Umbilical cord (tissue), 2 donors: ENCODE measurements around the gene TNFRSF11A. TPM values are rescaled to one million over a fixed set of nuclear protein-coding genes. Genes with fewer than 3 reads are reported as not detected.
A peak's percentile ranks its signal among the peaks of the same experiment; 100 is the strongest.

Experiments
- DNase-seq: peaks from one replicate; pipeline ENCODE4 v3.0.0-alpha.2; 2015; ENCODE audit warnings: low spot score
- total RNA-seq: library from RNA; depleted of rRNA; stranded (reverse); fragments of >200 nt; gene quantifications from one replicate; pipeline ENCODE4 v1.2.3, GENCODE V29; 2014; ENCODE audit warnings: low replicate concordance; ENCODE audit not compliant: insufficient read depth

The TNFRSF11A gene
- total RNA-seq: 8.7 TPM

GRCh38 chr18:62324917-62325805 is at the start of gene TNFRSF11A:
Gene TNFRSF11A, plus strand, starts transcription at chr18:62325310. Its CDS starts 43 bp downstream, at chr18:62325353.
- no peak for DNase-seq

DNA sequence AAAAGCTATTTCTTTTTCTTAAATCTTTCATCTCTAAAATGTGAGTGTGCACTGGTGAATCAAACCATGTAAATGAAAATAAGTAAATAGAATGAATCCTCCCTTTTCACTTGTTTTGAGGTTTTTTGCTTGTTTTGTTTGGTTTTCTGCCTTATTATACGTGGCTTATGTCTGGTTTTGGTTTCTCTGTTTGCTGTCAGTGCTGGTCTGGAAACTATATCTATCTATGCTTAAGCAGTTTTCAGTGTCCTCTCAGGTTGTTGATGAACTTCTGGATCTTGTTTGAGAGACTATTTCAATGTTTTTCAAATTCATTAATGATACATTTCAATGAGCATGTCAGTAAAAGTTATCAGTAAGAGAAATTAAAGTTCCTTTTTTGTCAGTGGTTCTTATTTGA is 48.1 kb upstream of the TNFRSF11A start:
- no peak for DNase-seq

DNA sequence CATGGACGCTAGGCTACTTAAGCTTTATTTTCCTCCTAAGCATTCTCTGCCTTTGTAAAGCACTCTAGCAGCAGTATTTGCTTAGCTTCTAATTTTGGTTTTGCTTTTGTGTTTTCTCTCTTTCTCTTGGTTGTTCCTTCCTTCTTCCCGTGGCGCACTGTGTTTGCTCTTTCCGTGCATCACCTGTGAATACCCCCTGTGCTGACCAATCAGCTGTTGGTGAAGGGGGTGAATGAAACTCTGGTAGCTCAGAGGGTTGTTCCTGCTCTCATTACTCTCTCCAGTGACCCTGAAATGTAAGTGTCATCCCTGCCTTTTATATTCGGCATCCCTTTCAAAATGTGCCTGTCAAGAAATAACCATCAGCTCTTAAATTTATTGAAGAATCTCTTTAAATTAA is 45.5 kb upstream of the TNFRSF11A start:
- no peak for DNase-seq

DNA sequence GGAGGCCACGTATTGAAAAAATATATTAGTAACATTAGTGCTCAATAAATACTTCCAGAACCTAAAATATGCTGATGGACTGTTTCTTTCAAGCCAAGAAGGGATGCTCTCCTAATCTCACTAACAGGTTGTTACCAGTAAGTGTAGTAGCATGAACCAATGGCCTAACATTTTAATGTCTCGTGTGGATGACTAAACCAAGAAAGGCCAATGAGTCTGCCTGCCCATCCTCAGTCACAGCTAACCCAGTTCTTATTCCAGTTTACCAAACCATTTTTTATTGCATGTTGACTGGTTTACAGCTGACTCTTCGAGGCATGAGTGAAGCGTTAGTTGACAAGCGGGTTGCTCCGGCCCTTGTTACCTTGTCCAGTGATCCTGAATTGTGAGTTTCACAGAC is 45.1 kb upstream of the TNFRSF11A start:
- no peak for DNase-seq

DNA sequence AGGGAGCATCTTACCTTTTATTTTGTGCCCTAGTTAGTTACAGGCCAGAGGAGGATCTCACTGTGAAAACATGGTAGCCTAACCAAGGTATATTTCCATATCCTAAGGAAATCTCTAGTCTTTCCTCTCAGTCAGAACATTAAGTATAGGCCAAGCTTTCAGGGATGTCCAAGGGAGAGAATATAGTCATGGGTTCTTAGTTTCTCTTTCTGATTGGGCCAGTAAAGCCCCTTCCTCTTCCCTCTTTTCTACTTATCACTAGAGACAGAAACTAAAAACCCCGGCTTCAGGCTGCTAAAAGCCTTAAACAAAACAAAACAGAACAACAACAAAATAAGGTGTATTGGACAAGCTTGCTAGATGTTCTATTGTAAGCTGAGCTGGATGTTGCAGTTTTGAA is 44.3 kb upstream of the TNFRSF11A start:
- peak; percentile 8 for DNase-seq

DNA sequence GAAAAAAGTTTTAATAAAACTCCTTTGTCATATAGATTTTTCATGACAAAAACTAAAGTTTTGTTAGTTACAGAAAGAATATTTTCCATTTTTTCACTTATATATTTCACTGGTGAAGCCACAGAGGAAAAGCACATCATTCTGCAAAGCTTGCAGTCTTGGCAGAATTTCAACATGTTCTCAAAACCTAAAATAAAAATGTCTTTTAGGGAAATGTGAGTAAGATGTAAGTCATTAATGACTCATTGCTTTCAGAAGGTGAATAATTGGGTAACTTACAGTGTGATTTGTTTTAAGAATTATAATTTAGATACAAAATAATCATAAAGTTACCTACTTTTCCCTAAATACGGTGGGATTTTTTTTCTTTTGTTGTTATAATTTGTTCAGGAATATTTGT is 43.4 kb upstream of the TNFRSF11A start:
- DNase-seq: peak; percentile 86

- DNase-seq: peak; percentile 80
These were observed 42.9 kb upstream of the TNFRSF11A start for GRCh38 chr18:62282188-62282629.

DNA sequence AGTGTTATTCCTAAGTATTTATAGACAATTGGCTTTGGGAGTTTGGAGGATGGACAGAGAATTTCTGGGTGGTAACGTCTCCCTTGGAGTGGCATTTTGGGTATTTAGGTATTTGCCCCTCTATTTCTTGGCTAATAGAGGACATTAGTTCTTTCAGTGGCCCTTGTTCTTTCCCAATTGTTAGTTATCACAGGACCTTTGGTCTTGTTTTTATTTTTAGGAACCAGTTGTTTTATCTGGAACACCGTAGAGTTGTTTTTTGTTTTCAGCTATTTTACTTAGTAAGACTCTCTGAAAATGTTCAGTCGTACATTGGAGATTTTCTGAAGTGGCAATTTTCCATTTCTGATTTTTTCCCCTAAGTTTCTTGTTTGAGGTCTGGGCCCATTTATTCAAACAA is 40.5 kb upstream of the TNFRSF11A start:
- DNase-seq: no peak

- DNase-seq: no peak
These were observed 39.8 kb upstream of the TNFRSF11A start for GRCh38 chr18:62285281-62285680.

DNA sequence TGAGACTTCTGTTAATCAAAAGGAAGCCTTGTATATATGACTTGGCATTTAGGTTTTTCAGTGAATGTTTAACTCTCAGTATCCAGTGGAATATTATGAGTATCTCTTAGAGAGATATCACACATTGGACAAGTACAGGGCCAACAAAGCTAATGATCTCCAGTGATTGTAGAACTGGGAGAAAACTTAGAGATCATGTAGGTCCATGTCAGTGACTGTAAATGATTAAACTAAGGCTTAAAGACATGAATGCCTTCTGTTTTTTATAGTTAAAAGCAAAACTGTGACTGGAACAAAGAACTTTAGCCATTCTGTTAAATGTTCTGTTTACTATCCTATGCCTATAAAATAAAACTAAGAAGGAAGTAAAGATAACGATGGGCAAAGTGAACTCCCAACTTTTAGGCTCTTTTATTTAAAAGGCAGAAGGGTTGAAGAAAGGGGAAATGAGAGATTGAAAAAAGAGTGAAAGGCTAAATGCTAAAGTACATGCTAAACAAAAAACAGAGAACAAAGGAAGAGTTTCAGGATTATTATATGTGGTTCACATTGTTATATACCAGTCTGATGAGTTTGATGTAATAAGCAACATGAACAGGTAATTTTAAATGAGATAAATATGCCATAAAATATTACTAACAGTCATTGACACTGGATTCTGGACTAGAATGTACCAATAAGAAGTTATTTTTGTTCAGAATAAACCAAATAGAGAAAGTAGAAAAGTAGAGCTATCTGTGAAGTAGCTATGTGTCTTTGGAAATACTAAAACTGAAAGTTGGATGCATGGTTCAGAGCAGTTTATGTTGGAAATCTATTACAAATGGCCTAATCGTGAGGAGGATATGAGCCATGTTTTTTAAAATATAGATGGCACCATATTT is 37.1 kb upstream of the TNFRSF11A start:
- no peak for DNase-seq

GRCh38 chr18:62288665-62289008 is 36.5 kb upstream of the TNFRSF11A start:
- peak; percentile 9 for DNase-seq

- DNase-seq: no peak
These were observed 36.1 kb upstream of the TNFRSF11A start for GRCh38 chr18:62289047-62289446.

DNA sequence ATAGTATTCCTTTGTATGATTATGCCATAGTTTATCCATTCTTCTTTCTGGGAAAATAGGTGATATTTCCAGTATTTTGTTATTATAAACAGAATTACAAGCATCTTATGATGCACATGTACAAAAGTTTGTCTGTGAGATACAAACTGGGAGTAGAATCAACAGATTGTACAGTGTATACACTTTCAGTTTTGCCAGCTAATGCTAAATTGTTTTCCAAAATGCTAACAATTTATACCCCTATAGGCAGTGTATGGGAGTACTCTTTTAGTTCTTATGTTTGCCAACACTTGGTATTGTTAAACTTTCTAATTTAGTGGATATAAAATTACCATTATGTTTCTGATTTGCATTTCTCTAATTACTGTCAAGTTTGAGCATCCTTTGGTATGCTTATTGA is 31.0 kb upstream of the TNFRSF11A start:
- no peak for DNase-seq

DNA sequence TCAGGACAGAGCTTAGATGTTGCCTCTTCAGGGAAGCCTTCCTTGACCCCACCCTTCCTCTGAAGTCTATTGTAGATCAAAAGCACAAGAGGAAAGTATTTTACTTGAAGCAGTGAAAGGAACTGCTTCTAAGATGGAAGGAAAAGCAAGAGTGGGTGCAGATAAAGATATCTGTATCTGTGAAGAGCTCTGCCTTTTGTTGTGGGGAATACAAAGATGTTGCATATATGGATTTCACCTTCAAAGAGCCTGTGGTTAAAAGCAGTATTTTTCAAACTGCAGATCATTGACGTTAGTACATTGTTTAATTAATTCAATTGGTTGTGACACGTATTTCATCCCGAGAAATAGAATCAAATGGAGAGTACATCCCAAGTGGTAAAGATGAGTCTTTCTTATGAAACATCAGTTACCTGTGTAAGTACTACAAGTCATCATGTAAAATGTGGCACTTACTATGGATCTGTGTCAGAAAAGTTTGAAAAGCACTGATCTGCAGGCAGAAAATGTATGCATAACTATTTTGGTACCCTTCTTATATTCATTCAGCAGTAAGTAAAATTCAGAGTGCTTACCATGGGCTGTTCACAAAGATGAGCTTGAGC is 24.6 kb upstream of the TNFRSF11A start:
- no peak for DNase-seq

DNA sequence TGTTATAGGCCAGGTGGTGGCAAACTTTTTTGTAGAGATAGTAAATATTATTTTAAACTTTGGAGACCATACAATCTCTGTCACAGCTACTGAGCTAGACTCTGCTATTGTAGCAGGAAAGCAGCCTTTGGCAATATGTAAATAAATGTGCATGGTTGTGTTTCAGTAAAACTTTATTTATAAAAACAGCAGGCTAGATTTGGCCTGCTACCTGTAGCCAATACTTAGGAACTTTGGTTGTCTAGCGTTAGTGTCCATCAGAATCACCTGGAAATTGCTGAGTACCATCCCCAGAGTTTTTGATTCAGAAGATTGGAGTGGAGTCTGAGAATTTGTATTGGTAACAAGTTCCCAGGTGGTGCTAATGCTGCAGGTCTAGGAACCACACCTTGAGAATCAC is 23.8 kb upstream of the TNFRSF11A start:
- no peak for DNase-seq

DNA sequence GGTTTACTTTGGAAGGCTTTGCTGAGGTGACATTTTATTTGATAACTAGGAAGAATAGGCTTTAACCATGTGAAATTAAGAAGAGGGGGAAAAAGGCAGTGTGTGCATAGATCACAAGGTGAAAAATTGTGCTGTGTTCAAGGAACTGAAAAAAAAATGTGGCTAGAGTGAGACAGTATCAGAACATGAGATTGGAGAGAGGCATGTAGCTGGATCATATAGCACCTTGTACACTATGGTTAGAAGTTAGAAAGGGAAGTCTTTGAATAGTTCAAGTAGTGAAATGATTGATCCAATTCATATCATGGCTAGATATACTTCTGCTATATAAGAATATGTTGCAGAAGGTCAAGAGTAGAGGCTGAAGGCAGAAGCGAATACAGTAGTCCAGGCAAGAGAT is 12.3 kb upstream of the TNFRSF11A start:
- no peak for DNase-seq

DNA sequence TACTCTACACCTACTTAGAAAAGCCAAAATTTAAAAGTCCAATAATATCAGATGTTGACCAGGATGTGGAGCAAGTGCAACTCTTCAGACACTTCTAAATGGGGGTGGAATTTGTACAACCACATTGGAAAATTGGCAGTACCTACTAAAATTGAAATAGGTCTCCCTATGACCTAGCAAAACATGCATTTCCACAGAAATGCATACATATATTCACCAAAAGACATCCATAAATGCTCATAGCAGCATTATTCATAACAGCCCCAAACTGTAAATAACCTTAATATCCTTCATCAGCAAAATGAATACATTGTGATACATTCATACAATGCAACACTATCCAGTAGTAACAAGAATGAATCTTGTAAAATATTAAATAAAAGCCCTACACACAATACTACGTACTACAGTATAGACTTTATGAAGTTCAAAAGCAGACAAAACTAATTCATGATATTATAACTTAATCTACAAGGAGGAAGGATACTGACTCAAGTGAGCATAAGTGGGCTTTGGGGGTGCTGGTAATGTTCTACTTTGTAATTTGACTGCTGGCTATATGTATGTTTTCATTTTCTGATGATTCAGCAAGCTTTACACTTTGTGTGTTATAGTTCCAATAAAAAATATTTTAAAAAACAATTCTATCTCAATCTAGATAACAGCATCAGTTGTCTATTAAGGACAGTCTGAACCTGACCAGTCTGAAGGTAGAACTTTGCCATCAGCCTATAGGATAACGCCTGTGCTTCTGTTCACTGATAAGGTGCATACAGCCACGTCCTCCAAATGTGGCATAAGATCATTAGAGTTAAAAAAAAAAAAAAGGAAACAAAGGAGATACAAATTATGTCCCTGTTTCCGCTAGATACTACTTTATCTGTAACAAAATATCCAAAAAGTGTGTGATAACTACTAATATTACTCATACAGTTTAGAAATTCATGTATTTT is 6.6 kb upstream of the TNFRSF11A start:
- no peak for DNase-seq

DNA sequence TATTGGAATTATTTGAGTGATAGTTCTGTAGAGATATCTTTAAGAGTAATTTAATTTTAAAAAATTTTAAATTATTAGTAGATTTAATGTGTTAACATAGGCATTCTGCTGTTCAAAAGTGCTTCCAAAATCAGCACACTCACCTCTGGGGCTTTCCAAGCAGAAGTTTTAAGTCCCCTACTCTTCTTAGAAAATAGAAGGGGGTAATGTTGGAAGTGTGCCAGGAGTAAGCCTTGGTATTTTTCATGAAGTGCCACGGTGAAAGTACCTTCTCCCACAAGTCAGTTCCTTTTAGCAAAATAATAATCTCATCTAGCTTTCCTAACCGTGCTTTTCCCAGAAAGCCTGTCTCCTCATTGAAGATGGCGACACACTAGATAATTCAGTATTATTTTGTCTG is 3.9 kb upstream of the TNFRSF11A start:
- DNase-seq: no peak

DNA sequence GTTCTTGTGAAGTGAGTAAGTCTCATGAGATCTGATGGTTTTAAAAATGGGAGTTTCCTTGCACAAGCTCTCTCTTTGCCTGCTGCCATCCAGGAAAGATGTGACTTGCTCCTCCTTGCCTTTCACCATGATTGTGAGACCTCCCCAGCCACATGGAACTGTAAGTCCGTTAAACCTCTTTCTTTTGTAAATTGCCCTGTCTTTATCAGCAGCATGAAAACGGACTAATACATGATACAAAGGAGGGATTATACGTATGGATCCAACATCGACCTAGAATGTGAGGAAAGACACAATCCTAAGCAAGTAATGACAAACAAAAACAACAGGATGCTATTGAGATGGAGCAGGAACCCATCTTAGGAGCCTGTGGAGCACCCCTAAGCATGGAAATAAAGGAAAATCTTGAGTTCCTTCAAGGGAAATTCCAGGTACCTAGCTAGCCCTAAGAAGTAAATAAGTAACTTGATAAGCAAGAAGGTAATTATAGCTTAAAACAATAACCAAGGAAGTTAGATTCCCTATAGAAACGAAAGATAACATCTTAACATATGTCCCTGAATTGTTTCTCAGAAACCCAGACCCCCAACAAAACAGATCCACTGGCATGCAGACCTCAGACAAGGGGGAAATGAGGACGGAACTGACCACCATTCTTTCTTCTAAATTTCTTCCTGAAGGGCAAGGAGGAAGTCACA is 1.5 kb upstream of the TNFRSF11A start:
- no peak for DNase-seq

- DNase-seq: no peak
These were observed 805 bp upstream of the TNFRSF11A start for GRCh38 chr18:62324181-62324828.
